Kidney (tissue), 14 donors: Measurements from ENCODE around the gene ASTN2. TPM values are rescaled to one million over a fixed set of nuclear protein-coding genes. Genes with fewer than 3 reads are reported as not detected.

Experiments used
- DNase-seq, 5 donors: peaks; one replicate each; pipeline ENCODE4 v3.0.0-alpha.2; 2013 to 2020
- FAIRE-seq: peaks from 2 replicates; lab custom pipeline; 2012; peaks lifted over from hg19 to GRCh38; lab: Jason Lieb, UNC
- H3K27ac ChIP-seq, 2 donors: one replicate each; pipeline ENCODE4 v1.7.0; 2013; ENCODE audit warnings: low read depth in 2 of 2, low read length in 2 of 2, inconsistent platforms in 1 of 2
- H3K27me3 ChIP-seq: one replicate; pipeline ENCODE4 v1.7.1; 2013; ENCODE audit warnings: low read length, inconsistent platforms; ENCODE audit not compliant: control insufficient read depth, insufficient read depth
- H3K36me3 ChIP-seq, 3 donors: one replicate each; pipeline versions ENCODE4 v1.7.0 to v1.7.1; 2013; ENCODE audit warnings: low read length in 3 of 3, control low read depth in 1 of 3, inconsistent platforms in 1 of 3; ENCODE audit not compliant: insufficient read depth in 3 of 3, control insufficient read depth in 2 of 3
- H3K4me1 ChIP-seq, 3 donors: one replicate each; pipeline versions ENCODE4 v1.7.0 to v1.7.1; 2013; ENCODE audit warnings: low read length in 3 of 3, inconsistent platforms in 1 of 3, low read depth in 1 of 3; ENCODE audit not compliant: control insufficient read depth in 2 of 3, insufficient read depth in 2 of 3
- H3K4me3 ChIP-seq, 3 donors: one replicate each; pipeline versions ENCODE4 v1.7.0 to v1.8.1; 2013; ENCODE audit warnings: low read length in 3 of 3, control low read depth in 1 of 3, inconsistent platforms in 1 of 3
- H3K9ac ChIP-seq, 3 donors: one replicate each; pipeline versions ENCODE4 v1.7.0 to v1.7.1; 2013; ENCODE audit warnings: low read length in 3 of 3, control low read depth in 1 of 3, inconsistent platforms in 1 of 3
- H3K9me3 ChIP-seq, 3 donors: one replicate each; pipeline versions ENCODE4 v1.7.0 to v1.7.1; 2013; ENCODE audit warnings: low read length in 3 of 3, control low read depth in 1 of 3, inconsistent platforms in 1 of 3; ENCODE audit not compliant: control insufficient read depth in 2 of 3, insufficient read depth in 1 of 3
- intact Hi-C: fragments of 100-400 bp; cut with DNase I; formaldehyde crosslinking; loops from one replicate; pipeline ENCODE4 v1.11.1; 2022
- polyA plus RNA-seq: library from polyadenylated mRNA; stranded (reverse); fragments of 350-450 nt; fragmentation: Illumina TruSeq; extraction: RNeasy Lipid Tissue Mini Kit (QIAGEN cat#74804); gene quantifications from one replicate; pipeline ENCODE4 v1.2.3, GENCODE V29; 2014; ENCODE audit warnings: low read depth, low replicate concordance; ENCODE audit not compliant: insufficient read depth
- total RNA-seq: library from RNA; stranded (reverse); fragmentation: NEBNext Ultra II Directional; extraction: Animal tissue kit (Norgen Biotek cat#: 25700); gene quantifications from one replicate; pipeline ENCODE4 v1.2.1, GENCODE V29; 2021
- TF ChIP-seq, protein P1 (sequence below): IDR thresholded peaks from 3 replicates; pipeline ENCODE4 v1.5.1; 2012; ENCODE audit warnings: mild to moderate bottlenecking, moderate library complexity, borderline replicate concordance; ENCODE audit not compliant: insufficient read depth; ENCODE audit errors: extremely low read depth
- donor health status: control.
- donor health status: control.
- donor health status: control.
- donor health status: control.
- donor health status: control.
- donor health status: DM: yes; HTN: yes; CAD: no.
- donor health status: Normal renal cell carcinoma (clear cell type).

ASTN2 gene
- total and polyA plus RNA-seq, 2 donors from 2014 or later, result 7.6 to 11.5 TPM

DNA sequence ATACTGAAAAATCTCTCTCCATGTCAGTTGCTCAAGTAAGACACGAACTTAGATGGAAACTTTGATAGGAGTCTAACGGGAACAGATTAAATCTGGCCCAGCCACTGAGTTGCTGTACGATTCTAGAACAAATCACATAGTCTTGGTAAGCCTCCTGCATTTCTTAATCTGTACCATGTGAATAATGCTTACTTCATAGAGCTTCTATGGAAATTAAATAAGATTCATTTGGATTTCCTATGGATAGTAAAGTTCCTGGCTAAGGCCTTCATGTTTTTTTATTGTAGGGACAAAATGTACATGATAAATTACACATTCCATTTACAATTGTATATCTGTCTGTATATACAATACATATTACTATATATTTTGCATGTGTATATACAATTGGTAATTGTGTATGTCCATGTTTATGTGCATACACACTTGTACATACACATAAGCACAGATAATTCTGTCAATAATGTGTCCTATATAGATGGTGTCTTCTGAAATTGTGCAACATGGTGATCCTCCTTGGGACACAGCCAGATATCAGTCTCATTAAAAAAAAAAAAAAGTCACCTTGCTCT lies 397.4 kb downstream of the ASTN2 start:
- H3K4me3 ChIP-seq, result no peak overlapping the region
- DNase-seq (no peak), FAIRE-seq (no peak)
- no peaks in the 10 kb centered on the region for H3K27me3 ChIP-seq
- intact Hi-C loops, result no loop called here
- H3K9ac ChIP-seq, result no peak overlapping the region
- H3K27ac ChIP-seq, result no peak overlapping the region
- no peaks in the 10 kb centered on the region for H3K9me3 ChIP-seq
- TF ChIP-seq, protein P1, sequence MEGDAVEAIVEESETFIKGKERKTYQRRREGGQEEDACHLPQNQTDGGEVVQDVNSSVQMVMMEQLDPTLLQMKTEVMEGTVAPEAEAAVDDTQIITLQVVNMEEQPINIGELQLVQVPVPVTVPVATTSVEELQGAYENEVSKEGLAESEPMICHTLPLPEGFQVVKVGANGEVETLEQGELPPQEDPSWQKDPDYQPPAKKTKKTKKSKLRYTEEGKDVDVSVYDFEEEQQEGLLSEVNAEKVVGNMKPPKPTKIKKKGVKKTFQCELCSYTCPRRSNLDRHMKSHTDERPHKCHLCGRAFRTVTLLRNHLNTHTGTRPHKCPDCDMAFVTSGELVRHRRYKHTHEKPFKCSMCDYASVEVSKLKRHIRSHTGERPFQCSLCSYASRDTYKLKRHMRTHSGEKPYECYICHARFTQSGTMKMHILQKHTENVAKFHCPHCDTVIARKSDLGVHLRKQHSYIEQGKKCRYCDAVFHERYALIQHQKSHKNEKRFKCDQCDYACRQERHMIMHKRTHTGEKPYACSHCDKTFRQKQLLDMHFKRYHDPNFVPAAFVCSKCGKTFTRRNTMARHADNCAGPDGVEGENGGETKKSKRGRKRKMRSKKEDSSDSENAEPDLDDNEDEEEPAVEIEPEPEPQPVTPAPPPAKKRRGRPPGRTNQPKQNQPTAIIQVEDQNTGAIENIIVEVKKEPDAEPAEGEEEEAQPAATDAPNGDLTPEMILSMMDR, result no peak
- no peaks in the 10 kb centered on the region for H3K36me3 ChIP-seq
- no peaks in the 10 kb centered on the region for H3K4me1 ChIP-seq

DNA sequence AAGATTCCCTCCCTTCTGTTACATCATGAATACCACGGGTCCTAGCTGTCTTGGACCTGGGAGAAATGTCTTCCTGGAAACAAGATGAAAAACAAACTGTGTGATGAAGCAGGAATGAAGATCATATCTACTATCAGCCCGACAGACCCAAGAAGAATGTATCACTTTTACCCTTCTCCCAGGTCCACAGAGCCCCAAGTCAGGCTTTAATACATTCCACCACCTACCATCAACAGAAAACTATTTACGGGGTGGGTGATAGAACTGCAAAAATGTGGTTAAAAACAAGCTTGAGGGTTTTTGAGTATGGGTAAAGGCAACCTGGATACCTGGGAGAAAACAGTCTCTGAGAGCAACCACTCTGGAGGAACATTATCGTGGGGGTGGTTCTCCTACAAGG lies 400.8 kb downstream of the ASTN2 start:
- TF ChIP-seq, protein P1, result no peak
- Histone ChIP-seq H3K9me3 (no peaks in the 10 kb centered on the region), H3K36me3 (no peaks in the 10 kb centered on the region), H3K4me3 (no peak overlapping the region), H3K27me3 (no peaks in the 10 kb centered on the region), H3K4me1 (no peaks in the 10 kb centered on the region), H3K27ac (no peak overlapping the region), H3K9ac (no peak overlapping the region)
- FAIRE-seq (no peak), DNase-seq (no peak)
- intact Hi-C loops, result no loop called here

DNA sequence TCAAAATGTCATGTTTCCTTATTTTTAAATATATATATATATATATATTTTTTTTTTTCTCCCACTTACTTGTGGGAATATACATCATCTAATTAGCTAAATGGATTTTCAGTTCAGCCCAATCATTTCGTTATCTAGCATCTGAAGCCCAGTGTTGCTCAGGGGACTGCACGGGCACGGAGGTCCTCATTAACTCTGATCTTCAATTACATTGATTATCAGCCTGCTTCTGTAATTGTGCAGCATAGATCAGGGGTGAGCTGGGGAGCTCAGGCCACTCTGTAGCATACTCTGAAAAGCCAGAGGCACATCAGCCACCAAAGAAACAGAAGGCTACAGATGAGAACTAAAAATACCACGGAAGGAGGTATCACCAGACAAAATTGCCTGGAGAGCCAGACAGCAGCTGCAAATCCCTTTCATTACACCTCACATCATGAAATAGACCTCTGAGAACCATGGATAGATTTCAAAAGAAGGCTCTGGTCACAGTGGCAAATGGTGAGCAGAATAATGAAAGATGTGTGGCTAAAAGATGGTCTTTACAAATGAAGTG lies 401.3 kb downstream of the ASTN2 start:
- no peak overlapping the region for H3K9ac ChIP-seq
- DNase-seq (no peak), FAIRE-seq (no peak)
- no peaks in the 10 kb centered on the region for H3K4me1 ChIP-seq
- TF ChIP-seq, protein P1, result no peak
- no peaks in the 10 kb centered on the region for H3K27me3 ChIP-seq
- no peak overlapping the region for H3K4me3 ChIP-seq
- H3K36me3 ChIP-seq, result no peaks in the 10 kb centered on the region
- H3K9me3 ChIP-seq, result no peaks in the 10 kb centered on the region
- intact Hi-C loops, result no loop called here
- no peak overlapping the region for H3K27ac ChIP-seq
